ENCODE results near the gene YEATS4.

DNA sequence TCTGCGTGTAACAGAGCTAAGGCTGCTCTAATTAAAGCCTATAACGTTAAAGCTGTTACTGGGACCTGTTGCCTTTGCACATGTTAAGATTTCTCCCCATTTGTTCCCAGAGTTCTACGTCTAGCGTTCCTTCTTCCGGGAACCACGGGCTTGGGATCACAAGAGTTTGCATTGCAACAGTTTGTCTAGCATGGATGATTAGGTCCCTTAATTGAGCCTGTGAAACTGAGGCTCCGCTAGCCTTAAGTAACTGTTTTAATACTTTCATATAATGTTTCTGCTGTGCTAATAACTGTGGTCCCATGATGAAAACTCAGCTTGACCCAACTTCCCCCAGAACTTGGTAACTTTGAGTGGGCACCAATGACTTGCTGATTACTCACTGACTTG is 28.0 kb upstream of the YEATS4 start:
- TF ChIP-seq, protein P1, sequence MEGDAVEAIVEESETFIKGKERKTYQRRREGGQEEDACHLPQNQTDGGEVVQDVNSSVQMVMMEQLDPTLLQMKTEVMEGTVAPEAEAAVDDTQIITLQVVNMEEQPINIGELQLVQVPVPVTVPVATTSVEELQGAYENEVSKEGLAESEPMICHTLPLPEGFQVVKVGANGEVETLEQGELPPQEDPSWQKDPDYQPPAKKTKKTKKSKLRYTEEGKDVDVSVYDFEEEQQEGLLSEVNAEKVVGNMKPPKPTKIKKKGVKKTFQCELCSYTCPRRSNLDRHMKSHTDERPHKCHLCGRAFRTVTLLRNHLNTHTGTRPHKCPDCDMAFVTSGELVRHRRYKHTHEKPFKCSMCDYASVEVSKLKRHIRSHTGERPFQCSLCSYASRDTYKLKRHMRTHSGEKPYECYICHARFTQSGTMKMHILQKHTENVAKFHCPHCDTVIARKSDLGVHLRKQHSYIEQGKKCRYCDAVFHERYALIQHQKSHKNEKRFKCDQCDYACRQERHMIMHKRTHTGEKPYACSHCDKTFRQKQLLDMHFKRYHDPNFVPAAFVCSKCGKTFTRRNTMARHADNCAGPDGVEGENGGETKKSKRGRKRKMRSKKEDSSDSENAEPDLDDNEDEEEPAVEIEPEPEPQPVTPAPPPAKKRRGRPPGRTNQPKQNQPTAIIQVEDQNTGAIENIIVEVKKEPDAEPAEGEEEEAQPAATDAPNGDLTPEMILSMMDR (IDR thresholded peaks at IDR 0.05; ENCODE audit: low read depth, low read length), result no peak
- TF ChIP-seq EZH2phosphoT487 (IDR thresholded peaks at IDR 0.05; ENCODE audit: low read depth), result no peak

Measured in OCI-LY3 (cell line).